Measurements from ENCODE around the gene PLA2G4E.

The PLA2G4E gene

DNA sequence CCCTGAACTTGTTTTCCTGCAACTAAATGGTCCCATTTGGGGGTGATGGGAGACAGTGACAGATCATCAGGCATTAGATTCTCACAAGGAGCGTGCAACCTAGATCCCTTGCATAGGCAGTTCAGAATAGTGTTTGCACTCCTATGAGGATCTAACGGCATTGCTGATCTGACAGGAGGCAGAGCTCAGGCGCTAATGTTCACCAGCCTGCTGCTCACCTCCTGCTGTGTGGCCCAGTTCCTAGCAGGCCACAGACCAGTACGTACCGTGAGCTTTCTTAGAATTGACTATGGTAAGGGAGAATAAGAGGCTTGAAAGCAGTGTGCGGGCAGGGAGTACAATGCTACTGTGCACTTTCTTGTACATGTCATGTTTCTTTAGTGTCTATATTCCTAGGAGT is 17.6 kb upstream of the PLA2G4E start:
- TF ChIP-seq, protein P1, sequence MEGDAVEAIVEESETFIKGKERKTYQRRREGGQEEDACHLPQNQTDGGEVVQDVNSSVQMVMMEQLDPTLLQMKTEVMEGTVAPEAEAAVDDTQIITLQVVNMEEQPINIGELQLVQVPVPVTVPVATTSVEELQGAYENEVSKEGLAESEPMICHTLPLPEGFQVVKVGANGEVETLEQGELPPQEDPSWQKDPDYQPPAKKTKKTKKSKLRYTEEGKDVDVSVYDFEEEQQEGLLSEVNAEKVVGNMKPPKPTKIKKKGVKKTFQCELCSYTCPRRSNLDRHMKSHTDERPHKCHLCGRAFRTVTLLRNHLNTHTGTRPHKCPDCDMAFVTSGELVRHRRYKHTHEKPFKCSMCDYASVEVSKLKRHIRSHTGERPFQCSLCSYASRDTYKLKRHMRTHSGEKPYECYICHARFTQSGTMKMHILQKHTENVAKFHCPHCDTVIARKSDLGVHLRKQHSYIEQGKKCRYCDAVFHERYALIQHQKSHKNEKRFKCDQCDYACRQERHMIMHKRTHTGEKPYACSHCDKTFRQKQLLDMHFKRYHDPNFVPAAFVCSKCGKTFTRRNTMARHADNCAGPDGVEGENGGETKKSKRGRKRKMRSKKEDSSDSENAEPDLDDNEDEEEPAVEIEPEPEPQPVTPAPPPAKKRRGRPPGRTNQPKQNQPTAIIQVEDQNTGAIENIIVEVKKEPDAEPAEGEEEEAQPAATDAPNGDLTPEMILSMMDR (IDR thresholded peaks at IDR 0.05; ENCODE audit: control insufficient read depth, extremely low read depth, insufficient read depth): no peak
- DNase-seq (ENCODE audit: low read depth): no peak

DNA sequence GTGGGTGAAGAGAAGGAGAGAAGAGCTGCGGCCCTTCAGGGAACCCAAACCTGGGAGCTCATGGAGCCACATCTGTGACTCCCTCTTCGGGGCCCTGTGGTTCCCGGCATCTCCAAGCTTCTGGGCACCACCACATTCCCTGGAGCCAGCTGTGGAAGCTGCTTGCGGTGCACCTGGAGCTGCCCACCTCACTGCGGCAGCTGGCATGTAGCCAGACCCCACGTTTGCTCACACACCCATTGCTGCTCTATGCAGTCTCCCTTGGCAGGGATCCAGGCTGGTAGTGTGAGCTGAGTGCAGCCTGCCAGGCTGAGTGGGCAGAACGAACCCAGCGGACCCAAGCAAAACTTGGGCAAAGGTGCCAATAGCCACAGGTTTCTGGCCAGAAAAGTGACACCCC is 16.8 kb upstream of the PLA2G4E start:
- TF ChIP-seq, protein P1 (IDR thresholded peaks at IDR 0.05; ENCODE audit: control insufficient read depth, extremely low read depth, insufficient read depth): no peak
- DNase-seq (ENCODE audit: low read depth): no peak
- no peak overlapping the region for H3K4me3 ChIP-seq (ENCODE audit: low read depth, low read length)

More for the DNA sequence above, 17.6 kb upstream of the PLA2G4E start:
- H3K4me3 ChIP-seq (ENCODE audit: low read depth, low read length): no peak overlapping the region

- no peak overlapping the region for H3K4me3 ChIP-seq (ENCODE audit: low read depth, low read length)
- TF ChIP-seq, protein P1 (IDR thresholded peaks at IDR 0.05; ENCODE audit: control insufficient read depth, extremely low read depth, insufficient read depth): no peak
- no peak for DNase-seq (ENCODE audit: low read depth)
Measured at GRCh38 chr15:42036966-42037365, 16.1 kb upstream of the PLA2G4E start.

DNA sequence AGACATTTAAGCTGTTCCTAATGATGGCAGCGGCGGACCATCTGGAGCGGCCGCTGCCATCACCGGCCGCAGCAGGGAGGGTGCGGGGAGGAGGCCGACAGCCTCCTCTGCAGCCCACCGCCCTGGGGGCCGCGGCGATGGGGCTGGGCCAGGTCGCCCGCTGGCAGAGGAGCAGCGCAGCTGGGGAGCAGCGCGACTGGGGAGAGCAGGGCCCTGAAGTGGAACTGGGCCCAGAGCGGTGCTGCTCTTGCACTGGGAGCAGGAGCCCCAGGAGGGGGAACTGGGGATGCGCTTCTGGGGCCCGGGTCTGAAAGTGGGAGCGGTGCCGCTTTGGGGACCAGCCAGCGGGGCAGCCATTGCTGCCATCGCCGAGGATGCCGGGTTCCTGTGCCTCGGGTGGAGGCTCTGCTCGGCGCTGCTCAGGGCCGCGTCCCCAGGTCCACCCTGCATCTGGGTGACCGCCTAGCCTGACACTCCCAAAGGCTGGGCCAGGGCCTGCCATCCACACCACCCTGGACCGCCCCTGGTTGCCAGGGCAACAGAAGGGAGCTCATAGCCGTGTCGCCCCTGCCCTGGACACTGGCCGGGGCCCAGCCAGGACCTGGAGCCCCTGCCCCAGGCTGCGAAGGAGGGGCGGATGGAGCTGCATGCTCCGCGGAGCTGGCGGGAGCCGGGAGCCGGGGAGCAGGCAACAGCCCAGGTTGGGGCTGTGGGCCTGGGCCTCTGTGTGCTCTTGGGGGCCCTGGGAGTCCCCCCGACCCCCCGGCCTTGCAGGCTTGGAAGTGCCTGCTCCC is 15.5 kb upstream of the PLA2G4E start:
- no peak overlapping the region for H3K4me3 ChIP-seq (ENCODE audit: low read depth, low read length)
- TF ChIP-seq, protein P1 (IDR thresholded peaks at IDR 0.05; ENCODE audit: control insufficient read depth, extremely low read depth, insufficient read depth): no peak
- no peak for DNase-seq (ENCODE audit: low read depth)

- TF ChIP-seq, protein P1 (IDR thresholded peaks at IDR 0.05; ENCODE audit: control insufficient read depth, extremely low read depth, insufficient read depth): no peak
- no peak for DNase-seq (ENCODE audit: low read depth)
Measured at GRCh38 chr15:42035435-42035761, 14.6 kb upstream of the PLA2G4E start.

DNA sequence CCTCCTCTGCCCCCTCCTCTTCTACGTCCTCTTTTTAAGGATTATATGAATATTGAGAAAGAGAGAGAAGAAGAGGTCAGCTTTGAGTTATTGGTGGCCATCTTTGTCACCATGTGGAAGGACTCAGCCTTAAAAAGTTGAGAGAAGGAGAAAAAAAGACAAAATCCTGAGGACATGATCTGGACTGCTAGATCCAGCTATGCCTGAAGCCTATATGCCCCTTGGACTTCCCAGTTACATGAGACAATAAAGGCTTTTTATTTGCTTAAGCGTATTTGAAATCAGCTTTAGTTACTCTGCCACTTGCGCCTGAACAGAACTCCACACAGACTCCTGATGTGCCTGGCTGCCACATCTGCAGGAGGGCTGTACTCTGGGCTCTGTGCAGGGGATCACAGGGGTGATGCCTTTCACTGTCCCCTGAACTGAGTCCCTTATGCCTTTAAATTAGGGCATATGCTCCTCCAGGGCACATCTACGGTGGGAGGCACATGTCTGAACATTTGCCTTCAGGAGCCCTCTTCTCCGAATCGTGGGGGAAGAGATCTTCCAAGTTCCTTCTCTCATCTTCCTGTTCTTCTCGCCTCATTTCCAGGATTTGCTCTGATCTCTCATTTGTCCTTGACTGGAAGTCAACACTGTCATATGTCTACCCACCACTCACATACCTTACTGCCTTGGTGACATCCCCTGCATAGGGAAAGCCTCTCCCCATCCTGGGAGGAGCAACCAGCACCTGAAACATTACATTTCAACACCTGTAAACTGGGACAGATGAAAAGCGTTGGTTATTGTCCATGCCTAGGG is 14.0 kb upstream of the PLA2G4E start:
- TF ChIP-seq, protein P1 (IDR thresholded peaks at IDR 0.05; ENCODE audit: control insufficient read depth, extremely low read depth, insufficient read depth): no peak
- no peak for DNase-seq (ENCODE audit: low read depth)
- H3K4me3 ChIP-seq (ENCODE audit: low read depth, low read length): no peak overlapping the region

More at GRCh38 chr15:42035435-42035761, 14.6 kb upstream of the PLA2G4E start:
- H3K4me3 ChIP-seq (ENCODE audit: low read depth, low read length): no peak overlapping the region

All from LNCaP clone FGC (cell line).